GM21526 (cell line): Measurements from ENCODE around the gene GARRE1.
"Not testable (repeated sequence)": the region's sequence is repeated elsewhere in the genome, so short reads cannot be mapped to it uniquely, and the experiment has no call there.

Source experiments
- ATAC-seq: cut with Tn5 transposase; IDR thresholded peaks from one replicate; pipeline ENCODE4 v1.9.1; 2021; ENCODE audit warnings: moderate library complexity; ENCODE audit not compliant: unreplicated experiment, low FRiP score

Gene GARRE1

DNA sequence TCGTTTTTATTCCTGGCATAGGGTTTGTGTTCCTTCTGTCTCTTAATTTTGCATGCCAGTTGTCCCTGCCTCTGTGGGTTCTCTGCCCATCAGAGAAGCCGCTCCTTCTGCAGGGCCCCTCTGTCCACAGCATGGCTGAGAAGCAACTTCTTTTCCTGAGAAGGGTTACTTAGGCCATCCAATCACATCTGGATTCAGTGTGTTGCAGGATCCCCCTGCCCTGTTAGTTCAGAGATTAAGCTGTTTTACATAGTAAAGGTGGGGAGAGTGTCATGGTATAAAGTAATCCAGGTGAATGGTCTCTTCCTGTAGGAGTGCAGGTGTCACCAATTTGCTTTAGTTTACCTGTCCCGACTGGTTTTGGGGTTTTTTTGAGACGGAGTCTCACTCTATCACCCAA is 22.9 kb upstream of the GARRE1 start:
- no peak for ATAC-seq

DNA sequence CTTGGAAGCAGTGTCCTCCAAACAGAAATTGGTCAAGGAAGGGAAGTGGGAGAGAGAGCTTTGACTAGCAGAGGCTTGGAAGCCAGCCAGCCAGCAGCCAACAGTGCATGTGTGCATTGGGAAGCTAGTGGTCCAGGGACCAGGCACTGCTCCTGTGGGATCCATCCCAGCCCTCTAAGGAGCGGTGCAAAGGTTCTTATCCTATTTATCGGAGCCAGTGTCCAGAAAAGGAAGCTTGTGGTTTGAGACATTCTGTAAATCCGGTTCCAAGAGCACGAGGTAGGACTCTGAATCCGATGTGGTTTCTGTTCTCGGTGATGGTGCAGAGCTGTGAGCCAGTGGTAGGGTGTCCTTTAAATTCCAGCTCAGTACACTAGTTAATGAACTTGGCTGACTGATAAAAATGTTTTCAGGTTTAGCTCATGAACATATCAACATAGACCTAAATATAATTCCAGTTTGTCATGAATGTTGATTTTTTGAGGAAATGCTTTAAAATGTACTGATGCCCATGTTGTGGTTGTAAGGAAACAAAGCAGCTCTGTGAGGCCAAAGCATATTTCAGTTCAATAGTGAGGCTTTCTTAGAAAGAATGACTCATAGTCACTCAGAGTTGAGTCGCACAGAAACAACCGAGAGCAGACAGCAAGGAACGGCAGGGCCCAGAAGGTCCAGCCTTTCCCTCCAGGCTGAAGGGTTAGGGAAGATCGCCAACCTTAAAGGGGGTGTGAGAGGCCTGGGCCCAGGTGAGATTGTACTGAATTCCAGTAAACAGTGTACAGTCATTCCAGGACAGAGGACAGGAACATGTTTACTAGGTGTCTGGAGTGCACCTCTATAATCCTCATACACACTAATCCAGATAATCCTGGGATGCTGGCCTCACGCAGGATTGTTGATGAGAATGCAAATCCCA is 21.5 kb upstream of the GARRE1 start:
- no peak for ATAC-seq

DNA sequence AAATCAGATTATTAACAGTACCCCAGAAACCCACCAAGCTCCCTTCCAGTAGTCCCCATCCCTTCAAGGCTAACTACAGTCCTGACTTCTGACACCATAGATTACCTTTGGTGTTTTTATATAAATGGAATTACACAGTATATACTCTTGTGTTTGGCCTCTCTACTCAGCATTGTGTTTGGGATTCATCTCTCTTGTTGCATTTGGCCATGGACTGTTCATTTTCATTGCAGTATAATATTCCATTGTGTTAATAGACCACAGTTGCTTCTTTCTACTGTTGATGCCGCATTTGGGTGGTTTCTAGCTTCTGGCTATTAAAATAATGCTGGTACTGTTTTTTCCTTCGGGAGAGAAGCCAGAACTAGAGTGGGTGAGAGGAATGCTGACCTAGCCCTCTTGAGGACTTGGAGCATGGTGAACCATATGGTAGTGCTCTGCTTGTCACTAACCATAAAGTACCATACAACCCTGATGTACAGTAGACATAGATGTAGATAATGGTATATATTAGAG is 18.9 kb upstream of the GARRE1 start:
- no peak for ATAC-seq

DNA sequence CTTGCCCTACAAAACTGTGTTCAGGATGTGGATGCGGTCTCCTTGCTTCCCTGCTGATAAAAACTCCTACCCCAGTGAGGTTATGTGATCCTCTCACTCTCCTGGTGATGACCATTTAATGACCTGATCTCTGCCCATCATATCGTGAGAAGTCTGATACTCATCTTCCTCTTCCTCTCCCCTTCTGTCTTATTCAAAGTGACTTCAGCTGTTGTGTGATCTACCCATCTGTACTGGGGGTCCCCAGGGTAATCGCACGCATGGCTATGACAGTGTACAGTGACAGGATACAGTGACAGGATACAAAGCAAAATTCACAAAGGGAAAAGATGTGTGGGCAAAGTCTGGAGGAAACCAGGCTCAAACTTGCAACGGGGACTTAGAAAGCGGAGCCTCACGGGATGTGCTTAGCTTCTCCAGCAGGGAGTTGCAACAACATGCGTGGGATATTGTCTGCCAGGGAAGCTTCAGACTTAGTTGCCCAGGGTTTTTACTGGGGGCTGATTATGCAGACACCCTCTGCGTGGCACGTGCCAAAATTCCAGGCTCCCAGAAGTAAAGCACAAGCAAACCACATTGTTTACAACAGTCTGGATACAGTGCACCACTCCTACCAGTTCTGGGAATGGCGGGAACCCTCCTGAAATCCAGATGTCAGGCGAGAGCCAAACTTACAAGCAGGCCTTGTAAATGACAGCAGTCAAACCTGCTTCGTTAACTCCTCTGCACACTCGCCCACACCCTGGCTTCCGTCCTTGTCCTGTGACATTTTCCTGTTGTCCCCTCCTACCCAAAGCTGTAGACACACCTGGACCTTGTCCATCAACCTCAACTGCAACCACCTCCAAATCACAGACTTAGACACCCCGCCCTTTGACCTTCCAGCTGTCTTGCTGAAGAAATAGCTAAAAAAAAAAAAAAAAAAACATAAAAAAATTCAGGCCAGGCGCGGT is 18.0 kb upstream of the GARRE1 start:
- ATAC-seq, result no peak

DNA sequence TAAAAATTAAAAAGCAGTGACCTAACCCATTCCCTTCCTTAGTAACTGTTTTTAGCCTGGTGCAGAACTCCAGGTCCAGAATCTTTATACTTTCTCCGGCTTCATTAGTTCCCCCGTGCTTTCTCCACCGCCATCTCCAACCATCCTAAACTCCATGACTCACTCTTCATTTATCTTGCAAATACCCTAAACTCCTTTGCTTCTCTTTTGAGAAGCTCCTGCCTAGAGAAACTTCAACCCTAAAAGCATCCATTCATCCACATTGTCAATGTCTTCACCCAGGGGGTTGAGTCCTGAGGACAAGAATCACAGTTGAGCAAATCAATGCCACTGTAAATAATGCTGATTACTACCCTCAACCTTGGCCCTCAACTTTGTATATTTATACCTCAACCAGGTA is 17.1 kb upstream of the GARRE1 start:
- no peak for ATAC-seq

DNA sequence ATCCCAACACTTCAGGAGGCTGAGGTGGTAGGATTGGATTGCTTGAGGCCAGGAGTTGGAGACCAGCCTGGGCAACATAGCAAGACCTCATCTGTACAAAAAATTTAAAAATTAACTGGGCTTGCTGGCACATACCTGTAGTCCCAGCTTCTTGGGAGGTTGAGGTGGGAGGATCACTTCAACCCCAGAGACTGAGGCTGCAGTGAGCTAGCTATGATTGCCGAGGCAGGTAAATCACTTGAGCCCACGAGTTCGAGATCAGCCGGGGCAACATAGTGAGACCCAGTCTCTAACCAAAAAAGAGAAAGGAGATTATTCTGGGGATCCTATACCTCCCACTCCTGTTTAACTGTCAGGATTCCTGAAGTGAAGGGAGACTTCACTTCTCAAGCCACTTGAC is 16.4 kb upstream of the GARRE1 start:
- no peak for ATAC-seq

DNA sequence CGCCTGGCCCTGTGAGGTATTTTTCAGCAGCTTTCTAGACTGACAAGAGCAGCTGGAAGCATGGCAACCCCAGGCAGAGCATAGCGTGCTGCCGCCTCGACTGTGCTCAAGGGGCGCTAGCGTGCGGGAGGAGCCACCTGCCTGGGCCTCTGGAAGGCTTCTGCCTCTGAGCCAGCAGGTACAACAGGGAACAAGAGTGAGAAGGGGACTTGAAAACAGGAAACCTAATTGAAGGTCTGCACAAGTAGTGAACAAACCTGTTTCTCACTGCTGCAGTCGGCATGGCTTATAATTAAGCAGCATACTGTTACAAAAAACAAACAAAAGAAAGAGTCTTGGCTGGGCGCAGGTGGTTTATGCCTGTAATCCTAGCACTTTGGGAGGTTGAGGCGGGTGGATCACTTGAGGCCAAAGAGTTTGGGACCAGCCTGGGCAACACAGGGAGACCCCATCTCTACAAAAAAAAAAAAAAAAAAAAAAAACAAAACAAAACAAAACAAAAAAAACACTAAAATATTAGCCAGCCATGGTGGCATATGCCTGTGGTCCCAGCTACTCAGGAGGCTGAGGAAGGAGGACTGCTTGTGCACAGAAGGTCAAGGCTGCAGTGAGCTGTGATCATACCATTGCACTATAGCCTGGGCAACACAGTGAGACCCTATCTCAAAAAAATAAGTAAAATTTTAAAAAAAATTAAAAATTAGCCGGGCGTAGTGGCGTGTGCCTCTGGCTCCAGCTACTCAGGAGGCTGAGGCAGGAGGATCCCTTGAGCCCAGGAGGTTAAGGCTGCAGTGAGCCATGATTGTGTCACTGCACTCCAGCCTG is 12.6 kb upstream of the GARRE1 start:
- no peak for ATAC-seq

DNA sequence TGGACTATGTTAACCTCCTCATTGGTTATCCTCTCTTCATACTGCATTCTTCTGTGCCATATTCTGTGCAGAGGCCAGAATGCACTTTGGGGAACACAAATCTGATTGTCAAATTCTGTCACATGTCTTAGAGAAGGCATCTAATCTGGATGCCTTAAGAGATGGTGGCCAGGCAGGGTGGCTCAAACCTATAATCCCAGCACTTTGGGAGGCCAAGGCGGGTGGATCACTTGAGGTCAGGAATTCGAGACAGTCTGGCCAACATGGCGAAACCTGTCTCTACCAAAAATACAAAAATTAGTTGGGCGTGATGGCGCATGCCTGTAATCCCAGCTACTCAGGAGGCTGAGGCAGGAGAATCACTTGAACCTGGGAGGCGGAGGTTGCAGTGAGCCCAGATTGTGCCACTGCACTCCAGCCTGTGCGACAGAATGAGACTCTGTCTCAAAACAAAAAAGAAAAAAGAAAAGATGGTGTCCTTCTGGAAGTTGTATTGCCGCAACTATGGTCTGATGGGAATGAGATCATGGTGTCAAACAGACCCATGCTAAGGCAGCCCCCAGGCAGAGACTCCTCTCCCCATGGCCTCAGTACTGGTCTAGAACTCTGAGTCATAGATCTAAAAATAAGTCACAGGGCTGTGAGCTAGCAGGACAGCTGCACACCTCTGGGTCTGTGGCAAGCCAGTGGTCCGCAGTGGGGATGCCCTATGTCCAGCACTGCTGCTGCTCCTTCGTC is 11.0 kb upstream of the GARRE1 start:
- ATAC-seq, result not testable (repeated sequence)

DNA sequence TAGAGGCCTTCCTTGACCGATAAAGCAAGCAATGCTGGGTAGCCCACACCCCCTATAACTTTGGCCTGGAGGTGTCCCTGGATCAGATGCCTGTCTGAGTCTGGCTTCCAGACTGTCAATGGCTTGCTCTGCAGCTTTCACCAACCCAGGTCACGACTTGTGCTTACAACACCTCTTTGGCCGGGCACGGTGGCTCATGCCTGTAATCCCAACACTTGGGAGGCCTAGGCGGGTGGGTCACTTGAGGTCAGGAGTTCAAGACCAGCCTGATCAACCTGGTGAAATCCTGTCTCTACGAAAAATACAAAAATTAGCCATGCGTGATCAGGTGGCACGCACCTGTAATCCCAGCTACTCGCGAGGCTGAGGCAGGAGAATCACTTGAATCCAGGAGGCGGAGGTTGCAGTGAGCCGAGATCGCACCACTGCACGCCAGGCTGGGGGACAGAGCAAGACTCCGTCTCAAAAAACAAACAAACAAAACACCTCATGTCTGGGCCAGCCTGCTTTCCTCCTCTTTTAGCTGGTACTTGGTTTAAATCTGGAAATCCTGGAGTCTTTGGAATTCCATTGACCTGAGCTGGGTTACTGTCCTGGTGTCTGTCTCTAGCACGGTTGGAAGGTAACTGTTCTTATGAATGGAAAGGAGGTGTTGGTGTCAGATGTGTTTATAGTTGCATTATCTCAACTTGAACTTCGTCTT is 10.3 kb upstream of the GARRE1 start:
- ATAC-seq, result no peak

DNA sequence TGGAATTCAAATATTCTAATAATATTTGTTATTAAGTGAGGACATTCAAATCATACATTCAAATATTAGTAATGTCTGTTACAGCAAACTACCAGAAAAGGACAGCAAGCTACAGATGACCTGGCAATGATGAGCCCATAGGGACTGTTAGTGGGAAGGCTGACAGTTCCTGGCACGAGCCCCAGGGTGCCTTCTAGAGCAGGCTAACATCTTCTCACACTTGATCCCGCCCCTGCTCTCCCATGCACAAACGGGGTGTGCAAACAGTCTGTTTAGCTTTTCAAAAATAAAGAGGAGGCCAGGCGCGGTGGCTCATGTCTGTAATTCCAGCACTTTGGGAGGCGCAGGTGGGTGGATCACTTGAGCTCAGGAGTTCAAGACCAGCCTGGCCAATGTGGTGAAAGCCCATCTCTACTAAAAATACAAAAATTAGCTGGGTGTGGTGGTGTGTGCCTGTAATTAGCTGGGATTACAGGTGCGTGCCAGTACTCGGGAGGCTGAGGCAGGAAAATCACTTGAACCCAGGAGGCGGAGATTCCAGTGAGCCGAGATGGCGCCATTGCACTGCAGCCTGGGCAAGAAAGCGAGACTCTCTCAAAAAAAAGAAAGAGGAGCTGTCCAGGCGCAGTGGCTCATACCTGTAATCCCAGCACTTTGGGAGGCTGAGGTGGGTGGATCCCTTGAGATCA is 9.6 kb upstream of the GARRE1 start:
- ATAC-seq, result no peak

DNA sequence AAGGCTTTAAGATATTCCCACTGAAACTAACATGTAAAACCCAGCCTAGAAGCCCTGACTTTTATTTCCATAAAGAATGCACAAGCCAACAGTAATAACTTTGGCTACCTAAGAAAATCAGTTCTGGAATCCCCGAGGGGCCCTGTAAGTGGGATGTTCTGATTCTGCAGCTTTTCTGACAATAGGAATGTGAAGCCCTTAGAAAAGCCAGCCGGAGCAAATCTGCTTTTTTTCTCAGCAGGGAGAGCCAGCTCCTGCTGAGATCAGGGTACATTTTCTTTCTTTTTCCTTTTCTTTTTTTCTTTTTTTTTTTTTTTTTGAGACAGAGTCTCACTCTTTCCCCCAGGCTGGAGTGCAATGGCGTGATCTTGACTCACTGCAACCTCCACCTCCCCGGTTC is 8.0 kb upstream of the GARRE1 start:
- ATAC-seq, result no peak

DNA sequence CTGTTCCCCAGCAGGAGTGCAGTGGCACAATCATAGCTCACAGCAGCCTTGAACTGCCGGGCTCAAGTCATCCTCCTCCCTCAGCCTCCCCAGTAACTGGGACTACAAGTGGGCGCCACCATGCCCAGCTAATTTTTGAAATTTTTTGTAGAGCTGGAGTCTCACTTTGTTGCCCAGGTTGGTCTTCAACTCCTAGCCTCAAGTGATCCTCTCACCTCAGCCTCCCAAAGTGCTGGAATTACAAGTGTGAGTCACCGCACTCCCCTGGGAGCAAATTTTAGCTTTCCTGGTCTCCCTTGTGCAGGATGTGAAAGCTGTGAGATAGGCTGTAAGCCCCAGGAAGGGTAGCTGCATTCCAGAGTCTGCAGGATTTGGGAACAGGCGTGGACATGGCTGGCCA is 5.4 kb upstream of the GARRE1 start:
- ATAC-seq, result no peak

DNA sequence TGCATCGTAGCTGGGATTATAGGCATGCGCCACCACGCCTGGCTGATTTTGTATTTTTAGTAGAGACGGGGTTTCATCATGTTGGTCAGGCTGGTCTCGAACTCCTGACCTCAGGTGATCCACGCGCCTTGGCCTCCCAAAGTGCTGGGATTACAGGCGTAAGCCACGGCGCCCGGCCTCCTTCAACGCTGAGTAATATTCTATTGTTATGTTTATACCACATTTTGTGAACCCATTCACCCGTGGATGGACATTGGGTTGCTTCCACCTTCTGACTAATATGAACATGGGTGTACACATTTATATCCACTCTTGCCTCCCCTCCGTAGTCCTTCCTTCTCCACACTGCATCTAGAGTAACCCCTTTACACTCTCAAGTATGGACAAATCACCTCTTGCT is 1.2 kb upstream of the GARRE1 start:
- ATAC-seq, result not testable (repeated sequence)

DNA sequence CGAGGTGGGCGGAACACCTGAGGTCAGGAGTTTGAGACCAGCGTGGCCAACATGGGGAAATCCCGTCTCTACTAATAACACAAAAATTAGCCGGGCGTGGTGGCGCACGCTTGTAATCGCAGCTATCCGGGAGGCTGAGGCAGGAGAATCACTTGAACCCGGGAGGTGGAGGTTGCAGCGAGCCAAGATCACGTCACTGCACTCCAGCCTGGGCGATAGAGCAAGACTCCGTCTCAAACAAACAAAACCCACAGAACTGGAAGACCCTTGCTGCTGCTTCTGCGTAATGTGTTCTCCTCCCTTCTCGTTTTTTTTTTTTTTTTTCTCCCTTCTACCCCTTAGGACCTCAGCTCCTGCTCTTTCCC is 691 bp upstream of the GARRE1 start:
- ATAC-seq, result not testable (repeated sequence)

DNA sequence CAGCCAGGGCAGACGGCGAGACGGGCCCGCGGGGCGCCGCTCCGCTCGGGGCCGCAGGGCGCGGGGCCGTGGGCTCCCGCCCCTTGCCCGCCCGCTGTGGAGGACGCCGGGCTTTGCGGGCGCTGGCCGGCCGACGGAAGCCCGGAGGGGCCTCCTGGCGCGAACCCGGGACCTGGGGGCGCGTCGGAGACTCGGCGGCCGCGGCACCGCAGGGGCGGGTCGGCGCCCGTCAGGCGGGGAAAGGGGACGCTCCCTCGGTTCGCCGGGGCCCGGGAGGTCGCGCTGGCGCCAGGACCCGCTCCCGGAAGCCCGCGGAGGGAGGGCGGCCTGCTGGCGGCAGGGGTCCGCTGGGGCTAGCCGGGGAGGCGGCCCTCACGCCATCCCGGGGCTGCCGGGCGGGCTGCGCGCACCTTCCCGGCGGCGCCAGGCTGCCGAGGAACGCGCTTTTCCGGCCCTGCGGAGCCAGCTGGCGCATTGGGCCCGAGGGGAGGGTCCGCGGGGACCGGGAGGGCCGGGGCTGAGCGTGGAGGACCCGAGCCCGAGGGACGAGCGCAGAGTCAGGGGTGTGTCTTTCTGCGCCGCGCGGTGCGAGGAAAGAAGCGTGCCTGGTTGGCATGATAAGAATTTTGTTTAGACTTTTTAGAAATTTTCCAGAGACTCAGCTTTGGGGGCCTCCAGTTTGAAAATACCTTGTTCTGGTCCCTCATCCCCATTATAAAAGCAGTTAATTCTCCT is 511 bp downstream of the GARRE1 start:
- peak; percentile 49 for ATAC-seq

DNA sequence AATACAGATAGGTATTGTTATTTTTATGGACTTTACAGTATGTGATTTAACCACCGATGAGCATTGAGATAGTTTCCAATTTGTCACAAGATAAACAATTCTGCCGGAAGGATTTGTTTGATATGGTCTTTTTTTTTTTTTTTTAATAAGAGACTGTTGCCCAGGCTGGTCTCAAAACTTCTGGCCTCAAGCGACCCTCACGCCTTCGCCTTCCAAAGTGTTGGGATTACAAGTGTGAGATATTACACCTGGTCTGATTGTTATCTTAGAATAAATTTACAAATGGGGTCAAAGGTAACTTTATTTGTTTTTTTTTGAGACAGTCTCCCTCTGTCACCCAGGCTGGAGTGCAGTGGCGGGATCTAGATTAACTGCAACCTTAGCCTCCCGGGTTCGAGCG is 1.2 kb downstream of the GARRE1 start:
- no peak for ATAC-seq

DNA sequence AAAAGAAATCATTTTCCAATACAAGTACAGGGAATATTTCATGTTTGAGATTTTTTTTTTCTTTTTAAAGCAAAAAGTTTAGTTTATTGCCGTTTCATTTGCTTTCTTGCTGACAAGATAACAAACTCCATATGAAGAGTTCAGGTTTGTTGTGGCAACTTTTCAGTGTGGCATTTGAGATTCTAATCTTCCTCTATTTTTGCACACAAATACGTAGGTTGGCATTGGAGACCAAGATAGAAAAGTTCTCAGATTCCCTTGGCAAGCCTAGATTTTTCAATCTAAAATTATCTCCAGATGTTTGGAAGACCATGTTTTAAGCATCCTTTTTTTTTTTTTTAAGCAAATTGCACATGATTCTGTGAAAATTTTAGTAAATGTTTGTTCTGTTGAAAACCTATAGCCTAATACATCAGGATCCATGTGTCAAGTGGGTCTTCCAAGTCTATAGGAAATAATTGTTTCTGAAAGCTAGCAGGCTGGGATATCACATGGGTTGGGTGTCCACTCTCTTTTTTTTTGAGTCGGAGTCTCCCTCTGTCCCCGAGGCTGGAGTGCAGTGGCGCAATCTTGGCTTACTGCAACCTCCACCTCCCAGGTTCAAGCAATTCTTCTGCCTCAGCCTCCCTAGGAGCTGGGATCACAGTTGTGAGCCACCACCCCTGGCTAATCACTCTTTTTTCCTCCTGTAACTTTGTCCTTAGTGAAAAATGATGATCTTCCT is 2.6 kb downstream of the GARRE1 start:
- no peak for ATAC-seq
